GM12878 (cell line): ENCODE data around the gene MLXIP. TPM values are rescaled to one million over a fixed set of nuclear protein-coding genes. Genes with fewer than 3 reads are reported as not detected.

Experiments
- ATAC-seq: fragments of 200-7000 bp; cut with Tn5 transposase; 3 replicates; pipeline ENCODE4 v1.9.1; 2020; ENCODE audit warnings: mild to moderate bottlenecking, moderate library complexity
- BruUV-seq: library from RNA; stranded (reverse); fragments of 400-500 nt; replicated peaks from 2 replicates; lab custom pipeline; 2021; lab: Mats Ljungman, UMichigan
- CTCF ChIA-PET: fragments of 300-600 bp; sonication (Branson Sonifier 250); formaldehyde crosslinking; extraction: SDS; loops from one replicate; lab custom pipeline; 2021; ENCODE audit warnings: inconsistent platforms; lab: Yijun Ruan, JAX
- POLR2A ChIA-PET: fragments of 350-600 bp; formaldehyde crosslinking; extraction: SDS; loops from one replicate; lab custom pipeline; 2021; ENCODE audit warnings: inconsistent platforms; lab: Charles Lee
- RAD21 ChIA-PET: fragments of 300-600 bp; sonication (Branson Sonifier 250); formaldehyde crosslinking; loops from one replicate; lab custom pipeline; 2023; ENCODE audit warnings: antibody characterized with exemption; ENCODE audit not compliant: unreplicated experiment; lab: Charles Lee
- SMC1A ChIA-PET: fragments of 300-600 bp; sonication (Branson Sonifier 250); formaldehyde crosslinking; loops from one replicate; lab custom pipeline; 2023; ENCODE audit not compliant: unreplicated experiment, uncharacterized antibody; lab: Charles Lee
- DNase-seq: peaks from one replicate; pipeline ENCODE4 v3.0.0-alpha.2; 2011; ENCODE audit warnings: low read depth, low spot score
- FAIRE-seq: peaks from 3 replicates; lab custom pipeline; 2011; peaks lifted over from hg19 to GRCh38; lab: Jason Lieb, UNC
- H2AFZ ChIP-seq: 2 replicates; pipeline ENCODE4 v1.6.0; 2011; ENCODE audit warnings: low read depth, low read length, control low read depth; ENCODE audit not compliant: control insufficient read depth
- H3K27ac ChIP-seq: 2 replicates; pipeline ENCODE4 v1.5.1; 2011; ENCODE audit warnings: control low read depth; ENCODE audit not compliant: control insufficient read depth, insufficient read depth
- H3K27me3 ChIP-seq, 2 experiments: replicated peaks in 1 of 2; 2 replicates each; pipeline versions ENCODE4 v1.6.0 to v1.6.1; 2011; ENCODE audit warnings: low read length in 1 of 2; ENCODE audit not compliant: control insufficient read depth in 2 of 2, insufficient read depth in 2 of 2
- H3K36me3 ChIP-seq, 2 experiments: 2 replicates each; pipeline ENCODE4 v1.5.1; 2011; ENCODE audit warnings: low read length in 1 of 2; ENCODE audit not compliant: control insufficient read depth in 2 of 2, insufficient read depth in 2 of 2
- H3K4me1 ChIP-seq: 2 replicates; pipeline ENCODE4 v1.6.1; 2011; ENCODE audit warnings: mild to moderate bottlenecking, low read length, moderate library complexity, mixed read lengths; ENCODE audit not compliant: control insufficient read depth, insufficient read depth
- H3K4me2 ChIP-seq: 2 replicates; pipeline ENCODE4 v1.6.0; 2011; ENCODE audit warnings: control low read depth; ENCODE audit not compliant: control insufficient read depth, insufficient read depth
- H3K4me3 ChIP-seq: fragments of 200-600 bp; sonication (generic); 2 replicates; pipeline ENCODE4 v1.5.1; 2016
- H3K79me2 ChIP-seq: 2 replicates; pipeline ENCODE4 v1.6.0; 2011; ENCODE audit warnings: low read length; ENCODE audit not compliant: control insufficient read depth, insufficient read depth
- H3K9ac ChIP-seq: 2 replicates; pipeline ENCODE4 v1.8.0; 2011; ENCODE audit warnings: low read length, control low read depth, mixed read lengths; ENCODE audit not compliant: control insufficient read depth, insufficient read depth
- H3K9me3 ChIP-seq: replicated peaks from 3 replicates; pipeline ENCODE4 v1.5.1; 2011; ENCODE audit warnings: mild to moderate bottlenecking, low read length; ENCODE audit not compliant: control insufficient read depth, insufficient read depth
- H4K20me1 ChIP-seq: 2 replicates; pipeline ENCODE4 v1.6.0; 2011; ENCODE audit not compliant: control insufficient read depth, insufficient read depth
- BHLHE40 ChIP-seq, 2 experiments: fragments of 450-650 bp in 1 of 2; IDR thresholded peaks; 2 replicates each; pipeline ENCODE4 v1.6.1; 2011 to 2017; ENCODE audit warnings: low read depth in 2 of 2, borderline replicate concordance in 1 of 2, improper control_type of control experiment in 1 of 2, low read length in 1 of 2, mild to moderate bottlenecking in 1 of 2
- CBX5 ChIP-seq: sonication (generic); IDR thresholded peaks from 2 replicates; pipeline ENCODE4 v1.6.1; 2016; ENCODE audit warnings: low read depth, moderate library complexity, mild to moderate bottlenecking, inconsistent platforms
- ETV6 ChIP-seq, 2 experiments: fragments of 450-650 bp in 1 of 2; IDR thresholded peaks in 1 of 2; conservative IDR thresholded peaks in 1 of 2; 2 replicates each; pipeline ENCODE4 v1.6.1; 2014; ENCODE audit warnings: antibody characterized with exemption in 1 of 2, borderline replicate concordance in 1 of 2, low read depth in 1 of 2, mild to moderate bottlenecking in 1 of 2, moderate library complexity in 1 of 2
- KDM1A ChIP-seq: fragments of 200-600 bp; sonication (generic); IDR thresholded peaks from 2 replicates; pipeline ENCODE4 v1.6.1; 2016; ENCODE audit warnings: borderline replicate concordance
- LARP7 ChIP-seq: fragments of 450-650 bp; IDR thresholded peaks from 2 replicates; pipeline ENCODE4 v1.6.1; 2017; ENCODE audit warnings: mild to moderate bottlenecking
- TCF12 ChIP-seq: IDR thresholded peaks from 2 replicates; pipeline ENCODE4 v1.6.1; 2011; ENCODE audit warnings: low read depth, mild to moderate bottlenecking, low read length
- ZNF274 ChIP-seq: IDR thresholded peaks from one replicate; pipeline ENCODE4 v1.8.0; 2011; ENCODE audit not compliant: insufficient read length, insufficient read depth
- WGBS: methylation state at CpG from one replicate; pipeline ENCODE4 v1.1.6; 2016; ENCODE audit warnings: low lambda C conversion rate; ENCODE audit not compliant: insufficient replicate concordance, insufficient coverage; ENCODE audit errors: missing lambda C conversion rate; 5-methylcytosine and 5-hydroxymethylcytosine counted together
- in situ Hi-C: fragments of 300-500 bp; cut with MboI; formaldehyde crosslinking; loops from 9 replicates; pipeline ENCODE4 v1.14.3; 2018; ENCODE audit warnings: mixed read lengths
- intact Hi-C: fragments of 100-400 bp; cut with micrococcal nuclease; formaldehyde crosslinking; loops from one replicate; pipeline ENCODE4 v1.14.2; 2022; ENCODE audit not compliant: unreplicated experiment
- polyA plus RNA-seq, 11 experiments: library from polyadenylated mRNA; depleted of rRNA in 4 of 11; unstranded in 6 of 11; stranded (reverse) in 5 of 11; fragments of >200 nt; fragmentation: Nextera tagmentation in 4 of 11; fragmentation: Illumina TruSeq in 1 of 11; extraction: Ambion mirVana in 4 of 11; extraction: Trizol in 1 of 11; gene quantifications; 1 replicate in 1 of 11; 2 replicates in 10 of 11; pipeline versions ENCODE4 v1.2.1 to v1.2.3, GENCODE V29; 2011 to 2016; ENCODE audit warnings: inconsistent platforms in 2 of 11, missing spikeins in 2 of 11, low read depth in 1 of 11
- total RNA-seq, 4 experiments: library from RNA; depleted of rRNA in 3 of 4; stranded (reverse); fragments of >200 nt in 3 of 4; fragmentation: Illumina TruSeq in 1 of 4; extraction: Trizol in 1 of 4; gene quantifications; 2 replicates each; pipeline versions ENCODE4 v1.2.1 to v1.2.3, GENCODE V29; 2013 to 2021
- TF ChIP-seq, protein P1 (sequence below): fragments of 450-650 bp; IDR thresholded peaks from 2 replicates; pipeline ENCODE4 v1.6.1; 2017; ENCODE audit warnings: low read depth, mild to moderate bottlenecking, moderate library complexity

The MLXIP gene
- total and polyA plus RNA-seq, 10 of the 15 experiments (the other 5 are each of a cell fraction or from before 2014, with no cell fraction given): 1.1 to 23.7 (median 7.0) TPM

DNA sequence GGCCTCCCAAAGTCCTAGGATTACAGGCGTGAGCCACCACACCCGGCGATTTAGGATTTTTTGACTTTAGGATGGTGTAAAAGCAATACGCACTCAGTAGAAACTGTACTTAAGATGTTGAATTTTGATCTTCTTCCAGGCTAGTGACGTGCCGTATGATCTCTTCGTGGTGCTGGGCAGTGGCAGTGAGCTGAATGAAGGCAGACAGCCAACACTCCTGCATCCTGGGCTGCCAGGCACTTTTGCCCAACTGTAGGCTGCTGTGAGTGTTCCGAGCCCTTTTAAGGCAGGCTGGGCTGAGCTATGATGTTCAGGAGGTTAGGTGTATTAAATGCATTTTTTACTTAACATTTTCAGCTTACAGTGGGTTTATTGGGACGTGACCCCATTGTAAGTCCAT is 74.2 kb downstream of the MLXIP start:
- 75% methylated on average over 9 of the region's 9 CpGs for WGBS
- Histone ChIP-seq H2AFZ (no peak overlapping the region), H3K36me3 (no peaks in the 10 kb centered on the region), H3K4me1 (no peaks in the 10 kb centered on the region), H3K27ac (no peak overlapping the region), H3K4me3 (no peak overlapping the region), H3K27me3 (no peaks in the 10 kb centered on the region; a peak in 1 of 4 replicates), H4K20me1 (no peaks in the 10 kb centered on the region), H3K79me2 (no peaks in the 10 kb centered on the region), H3K9ac (no peak overlapping the region), H3K9me3 (no peaks in the 10 kb centered on the region), H3K4me2 (no peak overlapping the region)
- no peak for FAIRE-seq
- SMC1A ChIA-PET: no interaction called here
- TF ChIP-seq LARP7: no peak
- no peak for TF ChIP-seq ZNF274
- TF ChIP-seq TCF12: no peak
- TF ChIP-seq BHLHE40 (IDR thresholded peaks at IDR 0.05; ENCODE audit: borderline replicate concordance in 1 of 2, low read depth in 2 of 2, low read length in 1 of 2): no peak
- TF ChIP-seq CBX5: no peak
- TF ChIP-seq KDM1A: no peak
- TF ChIP-seq, protein P1, sequence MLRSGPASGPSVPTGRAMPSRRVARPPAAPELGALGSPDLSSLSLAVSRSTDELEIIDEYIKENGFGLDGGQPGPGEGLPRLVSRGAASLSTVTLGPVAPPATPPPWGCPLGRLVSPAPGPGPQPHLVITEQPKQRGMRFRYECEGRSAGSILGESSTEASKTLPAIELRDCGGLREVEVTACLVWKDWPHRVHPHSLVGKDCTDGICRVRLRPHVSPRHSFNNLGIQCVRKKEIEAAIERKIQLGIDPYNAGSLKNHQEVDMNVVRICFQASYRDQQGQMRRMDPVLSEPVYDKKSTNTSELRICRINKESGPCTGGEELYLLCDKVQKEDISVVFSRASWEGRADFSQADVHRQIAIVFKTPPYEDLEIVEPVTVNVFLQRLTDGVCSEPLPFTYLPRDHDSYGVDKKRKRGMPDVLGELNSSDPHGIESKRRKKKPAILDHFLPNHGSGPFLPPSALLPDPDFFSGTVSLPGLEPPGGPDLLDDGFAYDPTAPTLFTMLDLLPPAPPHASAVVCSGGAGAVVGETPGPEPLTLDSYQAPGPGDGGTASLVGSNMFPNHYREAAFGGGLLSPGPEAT: no peak
- TF ChIP-seq ETV6 (conservative IDR thresholded peaks at IDR 0.05 in 1 of 2, IDR thresholded peaks at IDR 0.05 in 1 of 2; ENCODE audit: borderline replicate concordance in 1 of 2, low read depth in 1 of 2): no peak
- no peak for ATAC-seq
- no peak for DNase-seq
- in situ Hi-C loops: no loop called here
- intact Hi-C loops: no loop called here
- CTCF ChIA-PET: interaction anchor here (1.5 kb wide), 1 partner anchor 15 kb away, joined by 4 read pairs; no protein-coding TSS in a partner anchor
- no TSS peak for BruUV-seq
- POLR2A ChIA-PET: no interaction called here
- RAD21 ChIA-PET: no interaction called here
